Nephron (organoid): Measurements from ENCODE around the gene MAP7.

Source experiments
- H3K27ac Mint-ChIP-seq, 3 experiments: 2 replicates each; pipeline ENCODE4 v1.8.0; 2020; ENCODE audit warnings: mixed read lengths in 3 of 3, mild to moderate bottlenecking in 2 of 3, moderate library complexity in 1 of 3
- H3K27me3 Mint-ChIP-seq: 2 replicates; pipeline ENCODE4 v1.8.0; 2021; ENCODE audit warnings: low read depth, mild to moderate bottlenecking, moderate library complexity, mixed read lengths
- H3K36me3 Mint-ChIP-seq: 2 replicates; pipeline ENCODE4 v1.8.0; 2020; ENCODE audit warnings: low read depth, mixed read lengths
- H3K4me1 Mint-ChIP-seq: 2 replicates; pipeline ENCODE4 v1.8.0; 2020; ENCODE audit warnings: mixed read lengths
- H3K4me3 Mint-ChIP-seq, 3 experiments: 2 replicates each; pipeline ENCODE4 v1.8.0; 2020; ENCODE audit warnings: mild to moderate bottlenecking in 3 of 3, mixed read lengths in 3 of 3, moderate library complexity in 2 of 3
- H3K9me3 Mint-ChIP-seq: 2 replicates; pipeline ENCODE4 v1.8.0; 2020; ENCODE audit warnings: mixed read lengths
- TF ChIP-seq, protein P1 (sequence below), 3 experiments: fragments of 200-600 bp; sonication (generic); IDR thresholded peaks; one replicate each; pipeline ENCODE4 v1.5.0; 2021; ENCODE audit warnings: antibody characterized with exemption in 3 of 3; ENCODE audit not compliant: unreplicated experiment in 3 of 3

The MAP7 gene

DNA sequence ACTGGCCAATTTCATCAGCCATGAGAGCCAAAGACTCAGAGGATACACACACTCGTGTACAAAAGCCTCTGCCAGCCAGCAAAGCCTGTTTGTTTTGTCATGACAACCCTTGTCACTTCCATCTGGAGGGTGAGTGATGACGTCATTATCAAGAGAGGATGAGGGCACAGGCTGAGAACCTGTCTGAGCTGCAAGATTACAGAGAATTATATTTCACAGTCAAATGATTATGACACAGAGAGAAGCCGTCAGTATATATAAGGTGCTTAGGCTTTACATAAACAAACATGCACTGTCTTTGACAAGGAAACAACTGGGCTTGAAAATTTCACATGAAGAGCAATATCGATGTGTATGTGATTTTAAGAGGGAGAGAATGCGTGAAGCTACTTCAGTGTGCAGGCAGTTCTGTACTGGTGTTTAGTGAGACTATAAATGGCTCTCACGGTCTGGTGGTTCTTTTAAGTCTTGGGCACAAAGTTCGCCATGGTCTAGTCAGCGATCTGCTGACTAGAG is 224.1 kb downstream of the MAP7 start:
- Mint-ChIP-seq H3K4me1 (peaks cover 11% of the 10 kb centered on the region), H3K4me3 (no peak overlapping the region), H3K36me3 (no peaks in the 10 kb centered on the region), H3K27me3 (peaks cover 6% of the 10 kb centered on the region), H3K27ac (no peak overlapping the region), H3K9me3 (no peaks in the 10 kb centered on the region)
- TF ChIP-seq, protein P1, sequence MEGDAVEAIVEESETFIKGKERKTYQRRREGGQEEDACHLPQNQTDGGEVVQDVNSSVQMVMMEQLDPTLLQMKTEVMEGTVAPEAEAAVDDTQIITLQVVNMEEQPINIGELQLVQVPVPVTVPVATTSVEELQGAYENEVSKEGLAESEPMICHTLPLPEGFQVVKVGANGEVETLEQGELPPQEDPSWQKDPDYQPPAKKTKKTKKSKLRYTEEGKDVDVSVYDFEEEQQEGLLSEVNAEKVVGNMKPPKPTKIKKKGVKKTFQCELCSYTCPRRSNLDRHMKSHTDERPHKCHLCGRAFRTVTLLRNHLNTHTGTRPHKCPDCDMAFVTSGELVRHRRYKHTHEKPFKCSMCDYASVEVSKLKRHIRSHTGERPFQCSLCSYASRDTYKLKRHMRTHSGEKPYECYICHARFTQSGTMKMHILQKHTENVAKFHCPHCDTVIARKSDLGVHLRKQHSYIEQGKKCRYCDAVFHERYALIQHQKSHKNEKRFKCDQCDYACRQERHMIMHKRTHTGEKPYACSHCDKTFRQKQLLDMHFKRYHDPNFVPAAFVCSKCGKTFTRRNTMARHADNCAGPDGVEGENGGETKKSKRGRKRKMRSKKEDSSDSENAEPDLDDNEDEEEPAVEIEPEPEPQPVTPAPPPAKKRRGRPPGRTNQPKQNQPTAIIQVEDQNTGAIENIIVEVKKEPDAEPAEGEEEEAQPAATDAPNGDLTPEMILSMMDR (IDR thresholded peaks at IDR 0.05; ENCODE audit: unreplicated experiment in 3 of 3), result no peak

DNA sequence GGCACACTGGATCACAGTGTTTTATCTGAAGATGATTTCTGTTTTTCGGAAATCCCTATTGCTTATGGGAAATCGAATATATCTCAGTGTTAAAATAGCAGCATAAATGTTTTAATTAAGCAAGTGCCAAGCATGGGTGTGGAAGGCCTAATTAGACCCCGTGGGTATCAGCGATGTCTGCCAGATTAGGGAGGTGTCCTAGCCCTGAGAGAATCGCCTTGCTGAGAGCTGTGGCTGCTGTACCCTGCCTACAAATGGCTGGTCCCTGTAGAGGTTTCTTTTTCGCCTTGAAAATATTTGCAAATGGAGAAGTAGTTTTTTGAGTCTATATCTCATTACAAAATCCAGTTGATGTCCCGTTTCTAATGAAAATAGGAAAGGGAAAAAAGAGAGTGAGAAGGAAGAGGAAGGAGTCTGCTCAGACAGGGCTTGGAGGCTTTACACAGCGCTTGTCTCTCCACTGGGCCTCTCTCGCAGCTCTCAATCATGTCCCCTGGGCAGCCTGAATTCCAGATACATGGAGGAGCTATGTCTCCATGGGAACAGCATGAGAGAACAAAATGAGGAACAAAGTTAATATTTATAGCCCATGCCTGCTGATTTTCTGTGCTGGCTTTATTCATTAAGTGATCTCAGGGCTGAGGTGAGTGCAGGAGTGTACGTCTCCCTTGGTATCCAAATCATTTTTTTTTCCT is 225.4 kb downstream of the MAP7 start:
- peaks cover 3% of the 10 kb centered on the region for H3K27me3 Mint-ChIP-seq
- H3K36me3 Mint-ChIP-seq, result no peaks in the 10 kb centered on the region
- peaks cover 11% of the 10 kb centered on the region for H3K4me1 Mint-ChIP-seq
- TF ChIP-seq, protein P1 (IDR thresholded peaks at IDR 0.05; ENCODE audit: unreplicated experiment in 3 of 3), result no peak
- no peak overlapping the region for H3K4me3 Mint-ChIP-seq
- no peaks in the 10 kb centered on the region for H3K9me3 Mint-ChIP-seq
- H3K27ac Mint-ChIP-seq, result no peak overlapping the region

DNA sequence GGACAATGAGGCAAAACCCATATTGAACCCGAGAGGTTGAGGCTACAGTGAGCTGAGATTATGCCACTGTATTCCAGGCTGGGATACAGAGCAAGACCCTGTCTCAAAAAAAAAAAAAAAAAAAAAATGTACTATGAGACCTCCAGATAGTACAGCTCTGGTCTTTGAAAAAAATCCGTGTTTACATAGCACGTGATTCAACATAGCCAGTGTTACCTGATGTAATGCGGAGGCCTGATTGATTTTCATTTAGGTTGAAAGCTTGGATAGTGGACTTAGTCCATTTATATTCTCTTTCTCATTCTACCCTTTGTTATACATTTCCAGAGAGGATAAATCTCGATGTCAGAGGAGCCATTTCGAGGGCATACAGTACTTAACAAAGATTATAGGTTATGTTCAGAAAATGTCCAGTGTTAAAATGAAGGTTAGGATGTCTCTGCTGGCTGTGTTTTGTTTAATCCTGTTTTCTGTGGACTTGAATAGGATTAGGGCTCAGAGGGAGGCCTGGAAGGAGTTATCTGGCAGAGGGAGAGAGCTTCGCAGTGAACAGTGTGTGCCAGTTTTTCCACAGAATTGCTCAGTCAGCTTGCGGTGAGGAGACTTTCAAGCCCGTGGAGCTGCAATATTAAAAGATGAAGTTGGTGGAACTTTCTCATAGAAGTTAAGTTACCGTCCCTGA is 226.7 kb downstream of the MAP7 start:
- Mint-ChIP-seq H3K9me3 (no peaks in the 10 kb centered on the region), H3K27me3 (peaks cover 3% of the 10 kb centered on the region), H3K4me3 (peak overlapping the region in 2 of 3 experiments; percentile 4 to 10), H3K36me3 (no peaks in the 10 kb centered on the region), H3K4me1 (peaks cover 11% of the 10 kb centered on the region), H3K27ac (peak overlapping the region in 2 of 3 experiments; percentile 66 to 96)
- TF ChIP-seq, protein P1 (IDR thresholded peaks at IDR 0.05; ENCODE audit: unreplicated experiment in 3 of 3), result no peak

DNA sequence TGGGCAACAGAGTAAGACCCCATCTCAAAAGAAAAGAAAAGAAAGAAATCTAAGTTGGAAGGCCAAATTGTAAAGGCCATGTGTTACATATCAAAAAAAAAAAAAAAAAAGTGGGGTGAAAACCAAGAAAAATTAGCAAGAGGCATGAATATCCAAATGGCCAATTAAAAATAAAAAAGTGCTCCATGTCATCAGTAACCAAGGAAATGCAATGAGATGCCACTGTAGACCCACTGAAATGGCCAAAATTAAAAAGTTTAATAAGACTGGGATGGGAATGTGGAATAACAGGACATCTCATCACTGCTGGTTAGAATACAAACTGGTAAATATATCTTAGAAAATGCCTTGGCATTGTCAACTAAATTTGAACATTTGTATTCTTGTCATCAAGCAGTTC is 230.5 kb downstream of the MAP7 start:
- TF ChIP-seq, protein P1 (IDR thresholded peaks at IDR 0.05; ENCODE audit: unreplicated experiment in 3 of 3), result no peak
- Mint-ChIP-seq H3K27me3 (peaks cover 3% of the 10 kb centered on the region), H3K36me3 (no peaks in the 10 kb centered on the region), H3K4me3 (no peak overlapping the region), H3K9me3 (no peaks in the 10 kb centered on the region), H3K27ac (no peak overlapping the region), H3K4me1 (peaks cover 7% of the 10 kb centered on the region)

DNA sequence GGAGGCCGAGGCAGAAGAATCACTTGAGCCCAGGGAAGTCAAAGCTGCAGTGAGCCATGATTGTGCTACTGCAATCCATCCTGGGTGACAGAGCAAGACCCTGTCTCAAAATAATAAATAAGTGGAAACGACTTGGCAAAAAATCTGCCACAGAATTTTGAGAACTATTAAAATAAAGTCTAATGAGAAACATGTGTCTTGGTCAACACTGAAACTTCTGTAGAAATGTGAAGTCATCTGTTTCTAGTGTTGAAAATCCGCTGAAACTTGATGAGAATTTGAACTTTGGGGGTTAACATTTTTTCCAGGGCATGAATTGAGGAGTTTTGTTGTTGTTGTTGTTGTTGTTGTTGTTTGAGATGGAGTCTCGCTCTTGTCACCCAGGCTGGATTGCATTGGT is 231.5 kb downstream of the MAP7 start:
- TF ChIP-seq, protein P1 (IDR thresholded peaks at IDR 0.05; ENCODE audit: unreplicated experiment in 3 of 3), result no peak
- no peaks in the 10 kb centered on the region for H3K9me3 Mint-ChIP-seq

More for the DNA sequence above, 231.5 kb downstream of the MAP7 start:
- Mint-ChIP-seq H3K27me3 (peaks cover 3% of the 10 kb centered on the region), H3K36me3 (no peaks in the 10 kb centered on the region), H3K27ac (peak overlapping the region in 2 of 3 experiments; percentile 5 to 38), H3K4me3 (no peak overlapping the region), H3K4me1 (peaks cover 3% of the 10 kb centered on the region)
